ENCODE data around the gene POMT2.

GRCh38 chr14:77257700-77258099, 63.0 kb downstream of the POMT2 start:
- TF ChIP-seq CTCF (IDR thresholded peaks at IDR 0.05) (no peak), GABPA (IDR thresholded peaks at IDR 0.05; ENCODE audit: low read depth) (no peak), POLR2AphosphoS5 (IDR thresholded peaks at IDR 0.05; ENCODE audit: low read depth, low read length) (no peak), TAF1 (IDR thresholded peaks at IDR 0.05; ENCODE audit: borderline replicate concordance, low read depth, low read length) (no peak), USF2 (IDR thresholded peaks at IDR 0.05; ENCODE audit: borderline replicate concordance, low read depth, low read length) (no peak), SIN3A (IDR thresholded peaks at IDR 0.05; ENCODE audit: borderline replicate concordance, low read depth, low read length) (no peak), EP300 (IDR thresholded peaks at IDR 0.05; ENCODE audit: borderline replicate concordance in 1 of 2, low read depth in 1 of 2, low read length in 1 of 2) (no peak), CHD2 (IDR thresholded peaks at IDR 0.05; ENCODE audit: low read length, partially characterized antibody) (no peak), JUND (IDR thresholded peaks at IDR 0.05) (no peak), MAX (IDR thresholded peaks at IDR 0.05; ENCODE audit: low read depth) (no peak), NRF1 (IDR thresholded peaks at IDR 0.05; ENCODE audit: low read depth, low read length) (no peak), SMC3 (IDR thresholded peaks at IDR 0.05; ENCODE audit: low read depth, low read length) (no peak), ELF1 (IDR thresholded peaks at IDR 0.05) (no peak), USF1 (IDR thresholded peaks at IDR 0.05; ENCODE audit: borderline replicate concordance, low read depth) (no peak)

Data from SK-N-SH (cell line).